ENCODE measurements around the gene SPARCL1.

The SPARCL1 gene

DNA sequence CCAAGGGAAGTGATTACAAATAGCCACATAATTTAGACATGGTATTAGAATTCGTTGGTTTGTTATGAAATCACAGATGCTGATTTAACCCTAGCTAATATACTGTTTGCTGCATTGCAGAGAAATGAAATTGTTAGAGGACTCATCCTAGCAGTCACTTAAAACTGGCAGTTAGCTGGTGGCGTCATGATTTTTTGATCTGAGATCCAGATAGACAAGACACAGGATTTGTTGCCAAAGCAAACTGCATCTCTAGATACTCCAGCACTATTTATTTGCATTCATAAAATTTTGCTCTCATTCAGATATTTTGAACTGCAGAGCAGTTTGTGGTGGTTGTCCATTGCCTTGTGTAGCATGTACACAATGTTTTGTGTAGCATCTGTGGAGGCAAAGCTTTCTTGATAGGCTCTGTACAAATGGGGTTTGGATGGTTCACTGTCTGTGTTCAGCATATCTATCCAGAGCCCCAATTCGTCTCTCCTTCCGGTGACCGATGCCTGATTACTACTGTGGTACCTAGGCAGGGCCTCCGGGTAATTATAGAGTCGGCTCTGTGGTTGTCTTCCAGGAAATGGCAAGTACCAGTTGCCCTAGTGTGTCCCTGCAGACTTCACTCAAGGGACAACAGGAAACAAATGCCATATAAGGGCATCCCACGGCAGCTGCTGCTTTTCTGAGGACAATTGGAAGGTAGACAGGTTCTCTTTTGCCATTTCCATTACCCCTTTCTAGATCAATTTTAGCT lies 30.1 kb upstream of the SPARCL1 start:
- TF ChIP-seq SIN3A (IDR thresholded peaks at IDR 0.05; ENCODE audit: borderline replicate concordance, insufficient read depth, low read length) (no peak), POLR2AphosphoS5 (IDR thresholded peaks at IDR 0.05; ENCODE audit: low read depth, low read length) (no peak), TAF1 (IDR thresholded peaks at IDR 0.05; ENCODE audit: borderline replicate concordance, insufficient read depth, low read length) (no peak), FOXP2 (optimal IDR thresholded peaks at IDR 0.05; ENCODE audit: borderline replicate concordance, extremely low read depth, extremely low read length, insufficient read depth) (no peak)
- TF ChIP-seq, protein P1, sequence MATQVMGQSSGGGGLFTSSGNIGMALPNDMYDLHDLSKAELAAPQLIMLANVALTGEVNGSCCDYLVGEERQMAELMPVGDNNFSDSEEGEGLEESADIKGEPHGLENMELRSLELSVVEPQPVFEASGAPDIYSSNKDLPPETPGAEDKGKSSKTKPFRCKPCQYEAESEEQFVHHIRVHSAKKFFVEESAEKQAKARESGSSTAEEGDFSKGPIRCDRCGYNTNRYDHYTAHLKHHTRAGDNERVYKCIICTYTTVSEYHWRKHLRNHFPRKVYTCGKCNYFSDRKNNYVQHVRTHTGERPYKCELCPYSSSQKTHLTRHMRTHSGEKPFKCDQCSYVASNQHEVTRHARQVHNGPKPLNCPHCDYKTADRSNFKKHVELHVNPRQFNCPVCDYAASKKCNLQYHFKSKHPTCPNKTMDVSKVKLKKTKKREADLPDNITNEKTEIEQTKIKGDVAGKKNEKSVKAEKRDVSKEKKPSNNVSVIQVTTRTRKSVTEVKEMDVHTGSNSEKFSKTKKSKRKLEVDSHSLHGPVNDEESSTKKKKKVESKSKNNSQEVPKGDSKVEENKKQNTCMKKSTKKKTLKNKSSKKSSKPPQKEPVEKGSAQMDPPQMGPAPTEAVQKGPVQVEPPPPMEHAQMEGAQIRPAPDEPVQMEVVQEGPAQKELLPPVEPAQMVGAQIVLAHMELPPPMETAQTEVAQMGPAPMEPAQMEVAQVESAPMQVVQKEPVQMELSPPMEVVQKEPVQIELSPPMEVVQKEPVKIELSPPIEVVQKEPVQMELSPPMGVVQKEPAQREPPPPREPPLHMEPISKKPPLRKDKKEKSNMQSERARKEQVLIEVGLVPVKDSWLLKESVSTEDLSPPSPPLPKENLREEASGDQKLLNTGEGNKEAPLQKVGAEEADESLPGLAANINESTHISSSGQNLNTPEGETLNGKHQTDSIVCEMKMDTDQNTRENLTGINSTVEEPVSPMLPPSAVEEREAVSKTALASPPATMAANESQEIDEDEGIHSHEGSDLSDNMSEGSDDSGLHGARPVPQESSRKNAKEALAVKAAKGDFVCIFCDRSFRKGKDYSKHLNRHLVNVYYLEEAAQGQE (IDR thresholded peaks at IDR 0.05; ENCODE audit: insufficient read depth in 1 of 2, low read depth in 2 of 2, low read length in 2 of 2), result no peak

DNA sequence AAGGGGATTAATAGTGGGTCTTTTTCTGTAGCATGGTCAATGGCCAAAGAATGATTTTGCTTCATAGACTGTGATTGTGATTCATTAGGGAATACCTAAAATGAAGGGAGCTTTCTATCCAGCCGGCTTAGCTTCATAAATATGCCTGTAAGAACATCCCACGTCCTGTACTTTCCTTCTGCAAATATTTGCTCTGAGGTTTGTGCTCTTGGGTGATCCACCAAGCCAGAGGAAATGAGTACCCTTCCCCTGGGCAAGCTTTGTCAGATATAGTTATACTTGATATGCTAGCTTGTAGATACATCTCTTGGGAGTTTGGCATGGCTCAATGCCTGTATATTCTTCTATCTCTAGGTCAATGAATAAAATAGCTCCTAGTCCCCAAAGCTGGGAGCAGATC lies 28.2 kb upstream of the SPARCL1 start:
- TF ChIP-seq, protein P1 (IDR thresholded peaks at IDR 0.05; ENCODE audit: insufficient read depth in 1 of 2, low read depth in 2 of 2, low read length in 2 of 2), result no peak
- TF ChIP-seq TAF1 (IDR thresholded peaks at IDR 0.05; ENCODE audit: borderline replicate concordance, insufficient read depth, low read length), result no peak
- TF ChIP-seq POLR2AphosphoS5 (IDR thresholded peaks at IDR 0.05; ENCODE audit: low read depth, low read length), result no peak
- no peak for TF ChIP-seq SIN3A (IDR thresholded peaks at IDR 0.05; ENCODE audit: borderline replicate concordance, insufficient read depth, low read length)

DNA sequence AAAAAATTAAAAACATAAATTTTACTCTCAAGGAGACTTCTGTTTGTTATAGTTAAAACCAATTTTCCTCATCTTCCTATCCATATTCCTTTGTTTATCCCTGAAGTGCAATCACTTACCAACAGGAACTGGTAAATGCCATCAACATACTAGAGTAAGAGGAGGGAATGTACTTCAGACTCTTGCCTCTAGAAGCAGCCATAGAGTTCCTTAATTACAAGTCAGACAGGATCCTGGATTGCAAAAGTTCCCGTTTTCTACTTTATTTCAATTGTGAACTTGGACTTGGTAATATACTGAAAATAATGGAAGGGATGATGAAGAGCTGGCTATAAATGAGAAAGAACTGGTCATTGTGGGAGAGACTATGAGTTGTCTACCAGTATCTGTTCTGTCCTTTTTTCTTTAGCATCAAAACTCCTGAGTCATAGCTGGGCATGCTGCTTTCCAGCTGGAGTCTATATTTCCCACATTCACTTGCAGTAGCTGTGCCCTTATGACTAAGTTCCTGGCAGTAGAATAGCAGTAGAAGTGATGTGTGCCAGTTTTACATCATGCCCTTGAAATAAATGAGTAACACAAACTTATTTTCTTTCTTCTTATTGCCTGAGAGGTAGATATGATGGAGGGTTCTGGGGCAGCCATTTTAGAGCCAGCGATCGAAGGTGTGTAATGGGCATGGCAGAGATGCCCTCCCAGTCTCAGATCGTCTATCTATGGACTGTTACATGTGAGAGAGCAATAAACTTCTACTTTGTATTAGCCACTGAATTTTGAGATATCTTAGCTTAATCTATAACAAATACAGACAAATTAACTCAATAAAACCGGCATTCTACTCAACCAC lies 26.8 kb upstream of the SPARCL1 start:
- TF ChIP-seq SIN3A (IDR thresholded peaks at IDR 0.05; ENCODE audit: borderline replicate concordance, insufficient read depth, low read length) (no peak), FOXP2 (optimal IDR thresholded peaks at IDR 0.05; ENCODE audit: borderline replicate concordance, extremely low read depth, extremely low read length, insufficient read depth) (no peak), TAF1 (IDR thresholded peaks at IDR 0.05; ENCODE audit: borderline replicate concordance, insufficient read depth, low read length) (no peak), POLR2AphosphoS5 (IDR thresholded peaks at IDR 0.05; ENCODE audit: low read depth, low read length) (no peak)
- TF ChIP-seq, protein P1 (IDR thresholded peaks at IDR 0.05; ENCODE audit: insufficient read depth in 1 of 2, low read depth in 2 of 2, low read length in 2 of 2), result no peak

DNA sequence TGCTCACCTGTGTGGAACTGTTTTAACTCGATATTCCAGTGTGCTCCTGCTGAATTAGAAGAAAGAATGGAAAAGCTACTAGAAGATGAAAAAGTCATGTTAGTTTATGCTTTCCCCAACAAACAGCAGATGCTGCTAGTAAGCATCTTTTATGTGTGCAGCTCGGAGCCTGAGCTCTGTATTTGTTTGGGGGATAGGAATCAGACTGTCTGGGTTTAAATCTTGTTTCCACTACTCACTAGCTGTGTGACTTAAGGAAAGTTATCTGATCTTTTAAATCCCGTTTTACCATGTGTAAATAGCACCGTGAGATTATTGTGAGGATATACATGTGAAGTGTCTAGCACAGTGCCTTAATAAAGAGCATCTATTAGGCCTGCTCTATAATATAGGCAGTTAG lies 24.0 kb upstream of the SPARCL1 start:
- TF ChIP-seq TAF1 (IDR thresholded peaks at IDR 0.05; ENCODE audit: borderline replicate concordance, insufficient read depth, low read length), result no peak
- TF ChIP-seq POLR2AphosphoS5 (IDR thresholded peaks at IDR 0.05; ENCODE audit: low read depth, low read length), result no peak
- TF ChIP-seq FOXP2 (optimal IDR thresholded peaks at IDR 0.05; ENCODE audit: borderline replicate concordance, extremely low read depth, extremely low read length, insufficient read depth), result no peak
- TF ChIP-seq, protein P1 (IDR thresholded peaks at IDR 0.05; ENCODE audit: insufficient read depth in 1 of 2, low read depth in 2 of 2, low read length in 2 of 2), result no peak
- TF ChIP-seq SIN3A (IDR thresholded peaks at IDR 0.05; ENCODE audit: borderline replicate concordance, insufficient read depth, low read length), result no peak

All from PFSK-1 (cell line).